ENCODE measurements around the gene SAA2. TPM values are rescaled to one million over a fixed set of nuclear protein-coding genes. Genes with fewer than 3 reads are reported as not detected.
"Not testable (repeated sequence)": the region's sequence is repeated elsewhere in the genome, so short reads cannot be mapped to it uniquely, and the experiment has no call there.

Gene SAA2
- total RNA-seq, 1 donor from 2014 or later: not detected

DNA sequence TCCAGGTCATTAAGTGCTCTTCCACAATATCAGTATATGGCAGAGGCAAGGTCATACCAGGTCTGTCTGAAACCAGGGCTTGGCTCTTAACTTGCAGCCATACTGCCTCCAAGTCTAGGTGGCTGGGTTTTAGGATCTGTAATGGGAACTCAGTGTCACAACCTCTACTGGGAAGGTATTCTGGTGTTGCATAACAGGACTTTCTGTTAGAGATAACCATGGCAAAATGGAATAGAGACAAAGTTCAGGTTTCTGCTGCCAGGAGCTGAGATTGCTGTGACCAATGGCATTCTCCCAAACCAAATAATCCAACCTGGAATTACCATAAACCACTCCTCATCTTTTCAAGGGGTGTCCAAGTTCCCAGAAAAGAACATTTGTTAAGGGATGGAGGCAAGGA lies 10.8 kb upstream of the SAA2 start:
- Mint-ChIP-seq H3K27ac (no peak overlapping the region), H3K36me3 (no peaks in the 10 kb centered on the region), H3K27me3 (ENCODE audit: low read depth) (no peaks in the 10 kb centered on the region), H3K4me3 (no peak overlapping the region), H3K9me3 (no peaks in the 10 kb centered on the region), H3K4me1 (no peaks in the 10 kb centered on the region)
- TF ChIP-seq, protein P1, sequence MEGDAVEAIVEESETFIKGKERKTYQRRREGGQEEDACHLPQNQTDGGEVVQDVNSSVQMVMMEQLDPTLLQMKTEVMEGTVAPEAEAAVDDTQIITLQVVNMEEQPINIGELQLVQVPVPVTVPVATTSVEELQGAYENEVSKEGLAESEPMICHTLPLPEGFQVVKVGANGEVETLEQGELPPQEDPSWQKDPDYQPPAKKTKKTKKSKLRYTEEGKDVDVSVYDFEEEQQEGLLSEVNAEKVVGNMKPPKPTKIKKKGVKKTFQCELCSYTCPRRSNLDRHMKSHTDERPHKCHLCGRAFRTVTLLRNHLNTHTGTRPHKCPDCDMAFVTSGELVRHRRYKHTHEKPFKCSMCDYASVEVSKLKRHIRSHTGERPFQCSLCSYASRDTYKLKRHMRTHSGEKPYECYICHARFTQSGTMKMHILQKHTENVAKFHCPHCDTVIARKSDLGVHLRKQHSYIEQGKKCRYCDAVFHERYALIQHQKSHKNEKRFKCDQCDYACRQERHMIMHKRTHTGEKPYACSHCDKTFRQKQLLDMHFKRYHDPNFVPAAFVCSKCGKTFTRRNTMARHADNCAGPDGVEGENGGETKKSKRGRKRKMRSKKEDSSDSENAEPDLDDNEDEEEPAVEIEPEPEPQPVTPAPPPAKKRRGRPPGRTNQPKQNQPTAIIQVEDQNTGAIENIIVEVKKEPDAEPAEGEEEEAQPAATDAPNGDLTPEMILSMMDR (IDR thresholded peaks at IDR 0.05; ENCODE audit: unreplicated experiment): no peak
- DNase-seq (ENCODE audit: low spot score in 2 of 2, unreplicated experiment in 2 of 2): no peak

DNA sequence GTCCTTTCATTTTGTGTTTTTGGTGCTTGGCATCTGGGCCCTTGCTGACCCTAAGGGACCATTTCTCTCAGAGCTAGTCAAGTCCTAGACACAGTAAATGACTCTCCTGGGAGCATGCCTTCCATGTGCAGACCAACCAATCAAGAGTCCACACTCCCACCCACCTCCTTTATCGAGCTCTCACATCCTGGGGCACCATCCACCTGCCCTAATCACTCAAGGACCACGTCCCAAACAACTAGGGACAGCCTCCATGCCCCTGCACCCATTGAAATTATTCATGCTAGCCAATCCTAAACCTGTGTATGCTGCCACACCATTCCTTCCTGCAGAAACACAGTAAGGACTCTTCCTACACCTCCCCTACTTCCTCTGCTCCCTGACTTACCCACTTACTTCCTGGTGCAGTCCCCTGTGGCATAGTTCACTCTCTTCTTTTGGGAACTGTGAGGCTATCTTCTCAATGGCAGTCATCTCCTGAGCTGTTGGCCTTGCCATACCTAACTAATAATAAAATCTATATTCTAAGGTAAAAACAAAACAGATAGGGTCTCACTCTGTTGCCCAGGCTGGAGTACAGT lies 6.4 kb upstream of the SAA2 start:
- H3K36me3 Mint-ChIP-seq: no peaks in the 10 kb centered on the region
- H3K27me3 Mint-ChIP-seq (ENCODE audit: low read depth): no peaks in the 10 kb centered on the region
- TF ChIP-seq, protein P1 (IDR thresholded peaks at IDR 0.05; ENCODE audit: unreplicated experiment): no peak
- H3K4me3 Mint-ChIP-seq: no peak overlapping the region
- no peaks in the 10 kb centered on the region for H3K9me3 Mint-ChIP-seq
- H3K27ac Mint-ChIP-seq: no peak overlapping the region
- H3K4me1 Mint-ChIP-seq: no peaks in the 10 kb centered on the region
- DNase-seq (ENCODE audit: low spot score in 2 of 2, unreplicated experiment in 2 of 2): no peak

DNA sequence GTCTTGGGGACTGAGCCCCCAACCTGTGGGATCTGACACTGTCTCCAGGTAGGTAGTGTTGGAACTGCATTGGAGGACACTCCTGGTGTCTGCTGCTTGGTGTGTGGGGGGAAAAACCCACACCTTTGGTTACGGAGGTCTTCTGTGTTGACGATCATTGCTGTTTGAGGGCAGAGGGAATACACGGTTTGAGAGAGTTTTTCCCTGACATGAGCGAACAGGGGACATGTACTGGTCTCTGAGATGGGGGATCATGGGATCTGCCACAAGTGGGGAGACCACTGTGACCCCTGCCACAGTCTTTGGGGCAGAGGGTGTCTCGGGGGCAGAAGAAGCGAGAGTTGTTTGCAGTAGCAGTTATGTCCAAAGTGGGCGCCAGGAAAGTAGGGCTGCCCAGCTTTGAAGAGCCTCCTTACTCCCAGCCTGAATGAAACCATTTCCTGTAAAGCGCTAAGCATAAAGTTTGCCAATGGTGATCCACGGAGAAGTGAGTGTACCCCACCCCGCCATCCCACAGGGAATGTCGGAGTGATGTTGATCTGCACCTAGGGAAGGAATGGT lies 5.4 kb upstream of the SAA2 start:
- H3K9me3 Mint-ChIP-seq: no peaks in the 10 kb centered on the region
- TF ChIP-seq, protein P1 (IDR thresholded peaks at IDR 0.05; ENCODE audit: unreplicated experiment): no peak
- no peak overlapping the region for H3K4me3 Mint-ChIP-seq
- no peak for DNase-seq (ENCODE audit: low spot score in 2 of 2, unreplicated experiment in 2 of 2)
- H3K36me3 Mint-ChIP-seq: no peaks in the 10 kb centered on the region
- H3K27me3 Mint-ChIP-seq (ENCODE audit: low read depth): no peaks in the 10 kb centered on the region
- H3K27ac Mint-ChIP-seq: no peak overlapping the region
- H3K4me1 Mint-ChIP-seq: no peaks in the 10 kb centered on the region

DNA sequence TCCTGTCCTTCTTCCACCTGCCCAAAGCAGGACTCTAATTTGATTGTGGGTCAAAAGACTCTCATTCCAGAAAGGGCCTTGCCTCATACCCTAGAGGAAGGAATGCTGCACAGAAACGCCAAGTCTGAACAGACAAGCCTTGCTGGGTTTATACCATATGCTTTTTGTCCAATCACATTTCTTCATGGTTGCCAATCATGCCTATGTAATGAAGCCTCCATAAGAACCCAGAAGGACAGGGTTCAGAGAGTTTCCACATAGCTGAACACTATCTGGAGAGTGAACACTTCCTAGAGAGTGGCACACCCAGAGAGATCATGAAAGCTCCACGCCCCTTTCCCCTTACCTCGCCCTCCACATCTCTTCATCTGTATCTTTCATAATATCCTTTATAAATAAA lies 4.8 kb upstream of the SAA2 start:
- TF ChIP-seq, protein P1 (IDR thresholded peaks at IDR 0.05; ENCODE audit: unreplicated experiment): no peak
- H3K27me3 Mint-ChIP-seq (ENCODE audit: low read depth): no peaks in the 10 kb centered on the region
- H3K9me3 Mint-ChIP-seq: no peaks in the 10 kb centered on the region
- H3K36me3 Mint-ChIP-seq: no peaks in the 10 kb centered on the region
- H3K4me1 Mint-ChIP-seq: no peaks in the 10 kb centered on the region
- H3K27ac Mint-ChIP-seq: no peak overlapping the region
- H3K4me3 Mint-ChIP-seq: no peak overlapping the region
- no peak for DNase-seq (ENCODE audit: low spot score in 2 of 2, unreplicated experiment in 2 of 2)

DNA sequence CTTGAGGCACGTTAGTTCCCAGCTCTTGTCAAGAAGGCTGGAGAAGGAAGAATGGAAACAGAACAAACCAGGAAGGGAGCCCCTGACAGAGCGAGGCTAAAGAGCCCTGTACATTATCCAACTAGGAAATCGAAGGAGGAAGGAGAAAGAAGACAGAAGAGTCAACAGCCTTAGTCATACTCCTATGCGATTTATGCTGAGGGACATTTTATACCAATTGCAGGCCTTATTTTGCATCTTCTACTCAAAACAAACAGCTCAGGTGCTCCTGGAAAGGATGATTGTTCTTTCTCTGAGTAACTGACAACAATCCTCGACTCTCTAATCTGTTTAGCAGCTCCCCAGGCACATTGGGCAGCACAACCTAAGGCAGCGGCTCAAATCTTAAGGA lies 1.3 kb downstream of the SAA2 start:
- H3K4me1 Mint-ChIP-seq, H3K27ac Mint-ChIP-seq: not testable (repeated sequence)

DNA sequence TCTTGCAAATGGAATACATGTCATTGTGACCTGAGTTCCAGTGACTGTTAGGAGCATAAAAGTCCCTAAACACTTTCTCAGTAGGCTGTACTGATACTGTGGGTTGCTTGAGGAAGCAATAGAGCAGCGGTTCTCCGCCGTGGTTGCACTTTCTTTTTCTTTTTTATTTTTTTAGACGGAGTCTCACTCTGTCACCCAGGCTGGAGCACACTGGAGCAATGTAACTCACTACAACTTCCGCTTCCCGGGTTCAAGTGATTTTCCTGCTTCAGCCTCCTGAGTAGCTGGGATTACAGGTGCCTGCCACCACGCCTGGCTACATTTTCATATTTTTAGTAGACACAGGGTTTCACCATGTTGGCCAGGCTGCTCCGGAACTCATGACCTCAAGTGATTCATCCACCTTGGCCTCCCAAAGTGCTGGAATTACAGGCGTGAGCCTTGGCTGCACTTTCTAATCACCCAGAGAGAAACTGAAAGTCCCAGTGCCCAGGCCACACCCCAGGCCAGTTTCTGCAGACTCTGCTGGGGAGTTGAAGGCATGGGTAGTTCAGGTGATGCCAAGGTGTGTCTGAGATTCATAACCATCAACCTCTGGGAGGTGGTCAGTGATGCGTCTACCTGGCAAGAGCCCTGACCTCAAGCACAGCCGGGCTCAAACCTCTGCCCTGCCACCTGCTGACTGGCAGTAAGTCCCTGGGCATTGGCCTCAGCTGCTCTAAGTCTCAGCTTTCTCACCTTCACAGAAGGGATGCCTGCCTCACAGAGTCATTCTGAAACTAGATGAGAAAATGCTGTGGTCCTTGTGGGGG lies 1.9 kb downstream of the SAA2 start:
- not testable (repeated sequence) for H3K4me1 Mint-ChIP-seq; H3K27me3 Mint-ChIP-seq (ENCODE audit: low read depth); H3K36me3 Mint-ChIP-seq; DNase-seq (ENCODE audit: low spot score in 2 of 2, unreplicated experiment in 2 of 2); H3K4me3 Mint-ChIP-seq; H3K27ac Mint-ChIP-seq; H3K9me3 Mint-ChIP-seq

More for the DNA sequence above, 1.3 kb downstream of the SAA2 start:
- not testable (repeated sequence) for H3K4me3 Mint-ChIP-seq; H3K27me3 Mint-ChIP-seq (ENCODE audit: low read depth); H3K9me3 Mint-ChIP-seq; H3K36me3 Mint-ChIP-seq; DNase-seq (ENCODE audit: low spot score in 2 of 2, unreplicated experiment in 2 of 2)

Data from mesothelial cell of epicardium (in vitro differentiated cells).